IPS-11a (cell line): ENCODE measurements around the gene KLHL22.
"Not testable (repeated sequence)": the region's sequence is repeated elsewhere in the genome, so short reads cannot be mapped to it uniquely, and the experiment has no call there.

Experiments used
- H3K4me3 ChIP-seq: one replicate; pipeline ENCODE4 v1.5.1; 2013; ENCODE audit warnings: low read depth, low read length, control low read depth

The KLHL22 gene

DNA sequence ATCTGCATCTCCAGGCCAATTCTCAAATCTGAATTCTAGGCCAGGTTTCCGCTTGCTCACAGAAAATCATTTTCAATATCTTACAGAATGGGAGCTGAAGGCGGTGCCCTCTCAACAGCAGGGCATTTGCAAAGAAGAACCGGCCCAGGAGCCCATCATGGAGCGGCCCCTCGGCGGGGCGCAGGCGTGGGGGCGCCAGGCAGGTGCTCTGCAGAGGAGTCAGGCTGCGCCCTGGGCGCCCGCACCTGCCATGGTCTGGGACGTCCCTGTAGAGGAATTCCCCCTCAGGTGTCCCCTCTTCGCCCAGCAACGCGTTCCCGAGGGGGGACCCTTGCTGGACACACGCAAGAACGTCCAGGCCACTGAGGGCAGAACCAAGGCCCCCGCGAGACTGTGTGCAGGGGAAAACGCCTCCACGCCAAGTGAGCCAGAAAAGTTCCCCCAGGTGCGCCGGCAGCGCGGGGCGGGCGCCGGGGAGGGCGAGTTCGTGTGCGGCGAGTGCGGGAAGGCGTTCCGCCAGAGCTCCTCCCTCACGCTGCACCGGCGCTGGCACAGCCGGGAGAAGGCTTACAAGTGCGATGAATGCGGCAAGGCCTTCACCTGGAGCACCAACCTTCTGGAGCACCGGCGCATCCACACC is 90.2 kb downstream of the KLHL22 start:
- H3K4me3 ChIP-seq, result no peak overlapping the region

GRCh38 chr22:20404881-20405280 is 90.7 kb downstream of the KLHL22 start:
- no peak overlapping the region for H3K4me3 ChIP-seq

DNA sequence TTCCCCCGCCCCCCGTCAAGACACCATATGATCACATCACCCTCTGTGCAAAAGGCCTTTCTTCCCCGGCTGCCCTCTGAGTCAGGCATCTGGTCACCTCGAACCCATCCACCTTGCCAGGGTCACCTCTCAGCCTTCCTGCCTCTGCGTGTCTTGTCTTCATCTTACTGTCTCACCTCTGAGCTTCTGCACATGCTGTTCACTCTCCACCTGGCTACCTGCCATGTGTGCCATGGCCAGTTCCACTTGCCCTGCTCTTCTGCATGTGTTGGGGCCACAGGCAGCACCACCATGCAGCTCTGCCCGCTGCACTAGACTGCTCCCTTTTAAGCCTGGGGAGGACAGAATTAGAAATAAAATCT is 91.8 kb downstream of the KLHL22 start:
- no peak overlapping the region for H3K4me3 ChIP-seq

DNA sequence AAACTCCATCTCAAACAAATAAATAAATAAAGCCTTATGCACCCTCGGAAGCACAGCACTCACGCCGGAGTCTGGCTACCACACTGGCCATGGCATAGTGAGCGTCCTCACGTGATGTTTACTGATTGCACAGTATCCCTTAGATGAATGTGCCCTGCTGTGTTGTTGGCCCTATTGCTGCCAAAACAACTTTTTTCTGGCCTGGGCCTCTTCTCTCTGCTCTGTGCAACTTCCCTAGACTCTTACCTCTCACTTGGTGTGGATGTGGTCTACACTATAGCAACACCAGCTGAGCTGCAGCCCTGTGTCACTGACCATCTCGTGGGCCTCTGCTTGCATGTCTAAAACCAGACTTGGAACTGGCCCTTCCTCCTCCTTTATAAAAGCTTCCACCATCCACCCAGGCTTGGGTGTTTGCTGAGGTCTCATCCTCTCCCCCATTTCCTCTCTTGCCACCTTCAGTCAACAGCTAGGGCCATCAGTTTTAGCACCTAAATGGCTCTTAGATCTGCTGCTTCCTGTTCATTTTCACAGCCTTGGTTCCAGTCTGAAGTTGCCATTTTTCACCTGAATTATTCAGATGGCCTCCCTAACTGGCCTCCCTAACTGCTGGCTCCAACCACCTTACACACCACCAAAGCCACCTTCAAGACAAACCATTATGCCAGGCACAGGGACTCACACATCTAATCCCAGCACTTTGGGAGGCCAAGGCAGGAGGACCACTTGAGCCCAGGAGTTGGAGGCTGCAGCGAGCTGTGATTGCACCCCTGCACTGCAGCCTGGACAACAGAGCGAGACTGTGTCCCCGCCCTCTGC is 92.4 kb downstream of the KLHL22 start:
- no peak overlapping the region for H3K4me3 ChIP-seq

DNA sequence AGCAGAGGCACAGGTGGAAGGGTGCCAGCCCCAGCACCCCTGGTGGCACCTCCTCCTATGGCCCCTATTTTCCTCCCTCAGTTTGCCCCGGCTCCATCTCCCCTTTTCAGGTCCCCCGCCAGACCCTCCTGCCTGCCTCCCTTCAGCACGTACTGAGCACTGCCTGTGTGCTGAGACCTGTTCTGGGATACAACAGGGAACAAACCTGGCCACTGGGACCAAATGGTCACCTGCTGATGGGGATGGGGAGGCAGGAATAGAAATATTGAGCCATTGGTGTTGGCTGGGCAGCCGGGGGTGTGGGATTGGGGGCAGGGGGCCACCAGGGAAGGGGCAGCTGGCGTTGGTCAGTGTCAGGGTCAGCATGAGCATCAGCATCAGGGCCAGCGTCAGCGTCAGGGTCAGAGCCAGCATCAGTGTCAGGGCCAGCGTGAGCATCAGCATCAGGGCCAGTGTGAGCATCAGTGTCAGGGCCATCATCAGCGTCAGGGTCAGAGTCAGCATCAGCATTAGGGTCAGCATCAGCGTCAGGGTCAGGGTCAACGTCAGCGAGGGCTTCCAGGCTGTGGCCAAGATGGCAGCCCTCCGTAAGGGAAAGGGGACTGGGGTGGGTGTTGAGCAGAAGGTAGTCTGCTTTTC is 94.1 kb downstream of the KLHL22 start:
- H3K4me3 ChIP-seq, result no peak overlapping the region

DNA sequence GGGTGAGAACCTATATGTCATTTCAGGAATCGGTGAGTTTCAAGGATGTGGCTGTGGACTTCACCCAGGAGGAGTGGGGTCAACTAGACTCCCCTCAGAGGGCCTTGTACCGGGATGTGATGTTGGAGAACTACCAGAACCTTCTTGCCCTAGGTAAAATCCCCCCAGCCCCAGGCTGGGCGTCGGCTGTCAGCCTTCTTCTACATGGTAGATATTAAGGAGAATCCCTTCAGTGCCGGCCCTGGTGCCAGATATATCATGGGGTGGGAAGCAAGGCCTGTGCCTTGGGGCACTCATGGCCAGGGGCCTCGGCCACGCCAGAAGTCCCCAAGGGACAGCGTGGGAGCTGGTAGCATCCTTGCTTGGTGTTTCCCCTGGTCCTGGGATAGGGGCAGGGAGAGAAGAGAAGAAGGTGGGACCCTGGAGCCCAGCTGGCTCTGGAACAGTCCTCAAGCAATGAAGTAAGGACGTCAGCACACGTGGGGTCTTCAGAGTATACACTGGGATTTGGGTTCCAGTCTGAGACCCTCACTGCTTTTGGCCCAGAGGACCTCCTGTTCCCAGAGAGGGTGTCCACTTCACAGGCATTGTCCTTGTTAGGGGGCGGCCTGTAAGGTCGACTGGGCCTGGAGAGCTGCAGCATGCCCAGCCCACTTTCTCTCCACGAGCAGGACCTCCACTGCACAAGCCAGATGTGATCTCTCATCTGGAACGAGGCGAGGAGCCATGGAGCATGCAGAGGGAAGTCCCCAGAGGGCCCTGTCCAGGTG is 94.8 kb downstream of the KLHL22 start:
- H3K4me3 ChIP-seq, result no peak overlapping the region

- no peak overlapping the region for H3K4me3 ChIP-seq
Observed at GRCh38 chr22:20399866-20400605, 95.6 kb downstream of the KLHL22 start.

GRCh38 chr22:20398420-20398819 is 97.2 kb downstream of the KLHL22 start:
- H3K4me3 ChIP-seq, result no peak overlapping the region

- H3K4me3 ChIP-seq, result no peak overlapping the region
Observed at GRCh38 chr22:20397498-20397897, 98.1 kb downstream of the KLHL22 start.

GRCh38 chr22:20396639-20397038 is 99.0 kb downstream of the KLHL22 start:
- H3K4me3 ChIP-seq, result no peak overlapping the region

DNA sequence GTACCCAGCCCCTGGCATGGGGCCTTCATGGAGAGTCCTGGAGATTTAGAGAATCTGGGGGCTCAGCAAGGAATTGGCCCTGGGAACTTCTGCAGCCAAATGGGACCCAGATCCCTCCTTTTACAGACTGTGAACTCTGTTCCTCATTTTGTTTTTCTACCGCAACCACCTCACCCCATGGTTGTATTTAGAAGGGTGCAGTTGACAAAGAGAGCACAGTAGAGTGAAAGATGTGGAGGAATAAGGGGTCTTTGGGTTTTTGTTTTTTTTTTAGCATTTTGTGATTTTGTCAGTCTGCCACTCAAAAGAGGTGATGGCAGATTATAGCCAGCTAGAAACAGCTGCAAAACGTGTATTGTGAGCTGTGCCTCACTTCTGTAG is 99.7 kb downstream of the KLHL22 start:
- H3K4me3 ChIP-seq, result no peak overlapping the region

DNA sequence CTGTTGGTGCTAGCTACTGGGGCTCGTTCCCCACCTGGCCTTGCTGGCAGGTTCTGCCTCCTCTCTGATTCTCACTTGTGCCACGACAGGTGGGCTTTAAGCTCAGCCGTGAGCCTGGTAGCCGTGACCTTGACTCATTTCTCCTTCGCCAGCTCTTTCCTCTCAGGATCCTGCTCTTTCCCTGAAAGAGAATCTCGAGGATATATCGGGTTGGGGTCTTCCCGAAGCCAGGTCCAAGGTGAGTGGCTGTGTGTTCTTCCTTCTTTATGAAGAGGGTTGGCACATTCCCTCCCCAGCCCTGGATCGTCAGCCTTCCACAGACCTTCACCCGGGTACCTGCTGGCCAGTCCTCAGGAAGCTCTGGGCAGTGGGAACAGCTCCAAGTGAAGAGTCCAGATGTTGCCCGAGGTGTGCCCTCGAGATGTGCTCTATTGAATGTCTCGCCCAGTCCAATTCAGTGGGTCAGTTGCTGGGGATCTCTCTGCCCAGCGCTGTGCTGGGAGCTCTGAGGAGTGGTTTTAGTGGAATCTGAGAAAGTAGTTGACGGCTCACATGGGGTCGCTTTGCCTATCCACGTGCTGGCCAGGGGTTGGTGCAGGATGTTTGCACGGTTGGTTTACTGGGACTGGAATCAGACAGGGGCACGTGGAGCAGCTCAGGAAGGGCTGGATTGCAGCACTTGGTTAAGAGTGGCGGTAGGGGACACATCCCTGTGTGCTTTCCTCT is 100.3 kb downstream of the KLHL22 start:
- no peak overlapping the region for H3K4me3 ChIP-seq

DNA sequence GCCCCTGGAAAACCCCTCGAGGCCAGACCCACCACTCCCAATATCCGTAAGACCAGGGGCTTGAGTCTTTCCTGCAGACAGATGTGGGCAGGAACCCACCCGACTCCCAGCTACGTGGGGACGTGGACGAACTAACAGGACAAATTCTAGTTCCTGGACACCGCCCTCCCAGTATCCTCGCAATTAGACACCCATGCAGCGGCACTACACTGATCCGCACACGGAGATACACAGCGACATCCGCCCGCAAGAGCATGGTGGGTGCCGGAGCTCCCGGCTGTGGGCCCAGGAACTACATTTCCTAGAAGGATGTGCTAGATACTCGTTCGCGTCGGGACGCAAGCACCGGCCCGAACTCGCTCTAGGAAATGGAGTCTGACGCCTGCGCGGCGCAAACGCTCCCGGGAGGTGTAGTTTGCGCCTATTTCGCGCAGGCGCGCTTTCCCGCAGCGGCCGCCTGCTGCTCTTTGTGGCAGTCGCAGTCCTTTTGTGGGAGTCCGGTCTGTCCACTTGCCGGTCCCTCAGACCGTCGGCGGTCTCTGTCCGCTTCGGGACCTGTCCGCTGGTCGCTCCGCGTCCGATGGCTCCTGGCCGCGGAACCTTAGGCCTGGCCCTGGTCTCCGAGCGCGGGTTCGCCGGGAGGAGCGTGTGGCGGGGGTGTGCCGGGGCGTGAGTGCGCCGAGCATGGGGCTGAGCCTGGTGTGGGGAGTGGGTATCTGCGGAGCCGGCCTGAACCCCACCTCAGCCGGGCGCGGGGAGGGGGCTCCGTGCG is 101.7 kb downstream of the KLHL22 start, which contains the start of gene ZNF74:
TSS of gene ZNF74 (plus strand) at position 447 of the 772 bp plus-strand sequence. CDS start 478 bp downstream, outside the sequence.
- H3K4me3 ChIP-seq, result peak within 1 kb of the TSS; percentile 76

DNA sequence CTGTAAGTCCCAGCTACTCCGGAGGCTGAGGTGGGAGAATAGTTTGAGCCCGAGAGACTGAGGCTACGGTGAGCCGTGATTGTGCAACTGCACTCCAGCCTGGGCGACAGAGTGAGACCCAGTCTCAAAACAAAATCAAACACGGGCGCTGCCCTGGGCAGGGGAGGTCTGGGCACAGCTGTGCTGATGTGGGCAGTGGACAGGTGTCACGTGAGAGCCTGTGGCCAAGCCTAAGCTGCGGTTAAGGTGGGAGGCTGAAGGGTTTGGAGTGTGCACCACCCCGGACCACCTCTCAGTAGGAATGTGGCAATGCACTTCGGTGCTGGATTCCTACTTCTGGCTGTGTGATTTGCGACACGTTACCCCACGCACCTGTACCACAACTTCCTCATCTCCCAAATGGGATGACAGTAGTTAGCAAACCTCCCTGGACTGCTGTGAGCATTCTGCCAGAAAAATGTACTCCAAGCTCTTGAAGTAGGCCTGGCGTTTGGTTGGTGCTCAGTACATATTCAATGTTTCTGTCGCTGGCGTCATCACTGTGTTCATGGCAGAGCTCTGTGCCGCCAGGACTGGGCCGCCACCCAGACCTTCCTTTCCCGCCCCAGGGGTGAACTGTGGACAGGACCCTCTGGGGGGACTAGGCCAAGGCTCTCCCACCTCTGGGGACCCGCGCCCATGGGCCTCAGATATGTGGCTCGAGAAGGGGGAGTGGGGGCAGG is 102.5 kb downstream of the KLHL22 start:
- H3K4me3 ChIP-seq, result peak overlapping the region; percentile 76

GRCh38 chr22:20392365-20392881 is 103.2 kb downstream of the KLHL22 start:
- H3K4me3 ChIP-seq, result not testable (repeated sequence)
